ENCODE results near the gene TRO. TPM values are rescaled to one million over a fixed set of nuclear protein-coding genes. Genes with fewer than 3 reads are reported as not detected.

Gene TRO
- total RNA-seq, 3 donors from 2014 or later, result 5.0 to 22.0 (median 14.8) TPM

- no peaks in the 10 kb centered on the region for H3K36me3 ChIP-seq
- H3K27ac ChIP-seq, result peak overlapping the region; percentile 25 to 61
- intact Hi-C loops (cut with DNase I; ENCODE audit: low total_unique reads), result no loop called here
- peaks cover 0 to 23% of the 10 kb centered on the region in 2 donors for H3K27me3 ChIP-seq
- H3K9me3 ChIP-seq, result no peaks in the 10 kb centered on the region
- peak in 1 of 2 donors; percentile 56 for DNase-seq (ENCODE audit: low spot score in 2 of 2)
- no peaks in the 10 kb centered on the region for H3K4me1 ChIP-seq
- H3K4me3 ChIP-seq, result peak overlapping the region; percentile 45 to 70 (median 56)
- TF ChIP-seq POLR2A (IDR thresholded peaks at IDR 0.05), result no peak
- no peak for TF ChIP-seq CTCF (IDR thresholded peaks at IDR 0.05)
- no peak for TF ChIP-seq POLR2AphosphoS5 (IDR thresholded peaks at IDR 0.05)
These were observed 900 bp downstream of the TRO start for GRCh38 chrX:54921427-54922021.

- TF ChIP-seq CTCF (IDR thresholded peaks at IDR 0.05) (no peak), POLR2A (IDR thresholded peaks at IDR 0.05) (no peak), POLR2AphosphoS5 (IDR thresholded peaks at IDR 0.05) (no peak)
- Histone ChIP-seq H3K4me3 (no peak overlapping the region), H3K36me3 (no peaks in the 10 kb centered on the region), H3K9me3 (peaks cover 0 to 4% of the 10 kb centered on the region in 2 donors), H3K27me3 (peaks cover 0 to 30% of the 10 kb centered on the region in 2 donors), H3K4me1 (no peaks in the 10 kb centered on the region), H3K27ac (no peak overlapping the region)
- no peak for DNase-seq (ENCODE audit: low spot score in 2 of 2)
- intact Hi-C loops (cut with DNase I; ENCODE audit: low total_unique reads), result no loop called here
These were observed 1.9 kb downstream of the TRO start for GRCh38 chrX:54922547-54922946.

GRCh38 chrX:54923376-54923775, 2.8 kb downstream of the TRO start:
- H3K4me1 ChIP-seq, result no peaks in the 10 kb centered on the region
- TF ChIP-seq CTCF (IDR thresholded peaks at IDR 0.05) (no peak), POLR2A (IDR thresholded peaks at IDR 0.05) (no peak), POLR2AphosphoS5 (IDR thresholded peaks at IDR 0.05) (no peak)
- H3K27me3 ChIP-seq, result peaks cover 0 to 34% of the 10 kb centered on the region in 2 donors
- H3K27ac ChIP-seq, result no peak overlapping the region
- DNase-seq (ENCODE audit: low spot score in 2 of 2), result no peak
- intact Hi-C loops (cut with DNase I; ENCODE audit: low total_unique reads), result no loop called here
- peaks cover 0 to 9% of the 10 kb centered on the region in 2 donors for H3K9me3 ChIP-seq
- H3K4me3 ChIP-seq, result no peak overlapping the region
- no peaks in the 10 kb centered on the region for H3K36me3 ChIP-seq

- no peak for DNase-seq (ENCODE audit: low spot score in 2 of 2)
- Histone ChIP-seq H3K4me1 (no peaks in the 10 kb centered on the region), H3K4me3 (no peak overlapping the region), H3K9me3 (peaks cover 0 to 9% of the 10 kb centered on the region in 2 donors), H3K36me3 (no peaks in the 10 kb centered on the region), H3K27ac (no peak overlapping the region), H3K27me3 (peaks cover 0 to 34% of the 10 kb centered on the region in 2 donors)
- intact Hi-C loops (cut with DNase I; ENCODE audit: low total_unique reads), result no loop called here
- no peak for TF ChIP-seq POLR2AphosphoS5 (IDR thresholded peaks at IDR 0.05)
- TF ChIP-seq CTCF (IDR thresholded peaks at IDR 0.05), result no peak
- TF ChIP-seq POLR2A (IDR thresholded peaks at IDR 0.05), result no peak
These were observed 6.4 kb downstream of the TRO start for GRCh38 chrX:54926978-54927377.

- no peak for DNase-seq (ENCODE audit: low spot score in 2 of 2)
- H3K27me3 ChIP-seq, result peaks cover 0 to 36% of the 10 kb centered on the region in 2 donors
- intact Hi-C loops (cut with DNase I; ENCODE audit: low total_unique reads), result no loop called here
- H3K27ac ChIP-seq, result no peak overlapping the region
- peaks cover 0 to 9% of the 10 kb centered on the region in 2 donors for H3K9me3 ChIP-seq
- no peak overlapping the region for H3K4me3 ChIP-seq
- H3K4me1 ChIP-seq, result no peaks in the 10 kb centered on the region
- TF ChIP-seq POLR2AphosphoS5 (IDR thresholded peaks at IDR 0.05) (no peak), POLR2A (IDR thresholded peaks at IDR 0.05) (no peak), CTCF (IDR thresholded peaks at IDR 0.05) (no peak)
- H3K36me3 ChIP-seq, result no peaks in the 10 kb centered on the region
These were observed 8.3 kb downstream of the TRO start for GRCh38 chrX:54928876-54929275.
